Measurements from ENCODE around the gene TTLL9.

DNA sequence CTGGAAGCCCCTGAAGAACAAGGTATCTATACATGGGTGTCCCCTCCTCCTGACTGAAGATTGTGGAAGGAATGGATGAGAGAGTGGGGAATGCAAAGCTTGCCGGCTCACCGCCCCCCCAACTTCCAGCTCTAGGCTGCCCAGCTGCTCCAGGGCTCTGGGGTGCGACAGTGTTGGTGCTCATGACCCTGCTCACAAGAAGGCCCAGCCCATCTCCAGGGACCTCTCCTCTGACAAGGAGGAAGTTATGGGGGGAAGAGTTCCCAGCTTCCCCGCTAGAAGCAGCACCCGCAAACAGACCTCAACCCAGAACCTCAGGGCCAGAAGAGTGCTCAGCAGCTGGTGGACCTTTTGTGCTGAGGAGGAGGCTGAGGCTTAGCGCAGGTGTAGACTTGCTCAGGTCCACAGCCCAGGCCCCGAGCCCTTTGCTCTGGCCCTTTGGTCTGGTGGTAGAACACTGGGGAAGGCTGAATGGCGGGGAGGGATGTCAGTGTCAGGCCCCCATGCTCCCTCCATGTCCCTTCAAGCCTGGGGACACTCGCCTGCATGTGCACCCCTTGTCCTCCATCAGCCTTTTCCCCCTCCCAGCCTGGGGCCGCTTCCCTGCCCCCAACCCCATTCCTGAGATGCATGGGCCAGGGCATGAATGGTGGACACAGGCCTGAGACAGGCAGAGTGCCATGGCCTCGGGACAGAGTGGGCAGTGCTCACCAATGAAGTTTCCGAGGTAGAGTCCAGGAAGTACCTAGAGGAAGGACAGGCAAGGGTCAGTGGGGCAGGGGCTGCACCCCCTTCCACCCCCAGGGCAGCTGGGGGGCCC, 1.4 kb upstream of the TTLL9 start:
- TF ChIP-seq POLR2AphosphoS5 (IDR thresholded peaks at IDR 0.05; ENCODE audit: low read depth, low read length) (no peak), SIN3A (IDR thresholded peaks at IDR 0.05; ENCODE audit: borderline replicate concordance, insufficient read depth, low read length) (no peak), TAF1 (IDR thresholded peaks at IDR 0.05; ENCODE audit: borderline replicate concordance, insufficient read depth, low read length) (no peak), FOXP2 (optimal IDR thresholded peaks at IDR 0.05; ENCODE audit: borderline replicate concordance, extremely low read depth, extremely low read length, insufficient read depth) (no peak)
- TF ChIP-seq, protein P1, sequence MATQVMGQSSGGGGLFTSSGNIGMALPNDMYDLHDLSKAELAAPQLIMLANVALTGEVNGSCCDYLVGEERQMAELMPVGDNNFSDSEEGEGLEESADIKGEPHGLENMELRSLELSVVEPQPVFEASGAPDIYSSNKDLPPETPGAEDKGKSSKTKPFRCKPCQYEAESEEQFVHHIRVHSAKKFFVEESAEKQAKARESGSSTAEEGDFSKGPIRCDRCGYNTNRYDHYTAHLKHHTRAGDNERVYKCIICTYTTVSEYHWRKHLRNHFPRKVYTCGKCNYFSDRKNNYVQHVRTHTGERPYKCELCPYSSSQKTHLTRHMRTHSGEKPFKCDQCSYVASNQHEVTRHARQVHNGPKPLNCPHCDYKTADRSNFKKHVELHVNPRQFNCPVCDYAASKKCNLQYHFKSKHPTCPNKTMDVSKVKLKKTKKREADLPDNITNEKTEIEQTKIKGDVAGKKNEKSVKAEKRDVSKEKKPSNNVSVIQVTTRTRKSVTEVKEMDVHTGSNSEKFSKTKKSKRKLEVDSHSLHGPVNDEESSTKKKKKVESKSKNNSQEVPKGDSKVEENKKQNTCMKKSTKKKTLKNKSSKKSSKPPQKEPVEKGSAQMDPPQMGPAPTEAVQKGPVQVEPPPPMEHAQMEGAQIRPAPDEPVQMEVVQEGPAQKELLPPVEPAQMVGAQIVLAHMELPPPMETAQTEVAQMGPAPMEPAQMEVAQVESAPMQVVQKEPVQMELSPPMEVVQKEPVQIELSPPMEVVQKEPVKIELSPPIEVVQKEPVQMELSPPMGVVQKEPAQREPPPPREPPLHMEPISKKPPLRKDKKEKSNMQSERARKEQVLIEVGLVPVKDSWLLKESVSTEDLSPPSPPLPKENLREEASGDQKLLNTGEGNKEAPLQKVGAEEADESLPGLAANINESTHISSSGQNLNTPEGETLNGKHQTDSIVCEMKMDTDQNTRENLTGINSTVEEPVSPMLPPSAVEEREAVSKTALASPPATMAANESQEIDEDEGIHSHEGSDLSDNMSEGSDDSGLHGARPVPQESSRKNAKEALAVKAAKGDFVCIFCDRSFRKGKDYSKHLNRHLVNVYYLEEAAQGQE (IDR thresholded peaks at IDR 0.05; ENCODE audit: insufficient read depth in 1 of 2, low read depth in 2 of 2, low read length in 2 of 2) = no peak

All from PFSK-1 (cell line).